GM20431 (cell line): ENCODE data around the gene POLN.
"Not testable (repeated sequence)": the region's sequence is repeated elsewhere in the genome, so short reads cannot be mapped to it uniquely, and the experiment has no call there.

Source experiments
- in situ Hi-C: fragments of 300-500 bp; cut with MseI, MboI; formaldehyde crosslinking; loops from one replicate; pipeline ENCODE4 v1.15.0; 2020; ENCODE audit warnings: low sequenced_read_pairs; ENCODE audit not compliant: unreplicated experiment

Gene POLN

GRCh38 chr4:2275546-2276251, 33.8 kb upstream of the POLN start:
- in situ Hi-C loops, result no loop called here

GRCh38 chr4:2275044-2275397, 33.1 kb upstream of the POLN start:
- in situ Hi-C loops, result not testable (repeated sequence)

- in situ Hi-C loops, result no loop called here
Observed at GRCh38 chr4:2274320-2275043, 32.6 kb upstream of the POLN start.

- in situ Hi-C loops, result no loop called here
Observed at GRCh38 chr4:2273657-2274319, 31.9 kb upstream of the POLN start.

- in situ Hi-C loops, result no loop called here
Observed at GRCh38 chr4:2273221-2273620, 31.3 kb upstream of the POLN start.

GRCh38 chr4:2272828-2273120, 30.9 kb upstream of the POLN start:
- in situ Hi-C loops, result no loop called here

GRCh38 chr4:2272026-2272827, 30.3 kb upstream of the POLN start:
- in situ Hi-C loops, result no loop called here

- in situ Hi-C loops, result no loop called here
Observed at GRCh38 chr4:2271279-2272025, 29.5 kb upstream of the POLN start.

- in situ Hi-C loops, result no loop called here
Observed at GRCh38 chr4:2270341-2271165, 28.6 kb upstream of the POLN start.

GRCh38 chr4:2269618-2270163, 27.8 kb upstream of the POLN start:
- in situ Hi-C loops, result no loop called here

- in situ Hi-C loops, result no loop called here
Observed at GRCh38 chr4:2269206-2269531, 27.2 kb upstream of the POLN start.

GRCh38 chr4:2268357-2269205, 26.7 kb upstream of the POLN start:
- in situ Hi-C loops, result no loop called here

GRCh38 chr4:2267841-2268240, 25.9 kb upstream of the POLN start:
- in situ Hi-C loops, result no loop called here

- in situ Hi-C loops, result no loop called here
Observed at GRCh38 chr4:2267320-2267811, 25.4 kb upstream of the POLN start.

GRCh38 chr4:2266821-2267220, 24.9 kb upstream of the POLN start:
- in situ Hi-C loops, result no loop called here

- in situ Hi-C loops, result no loop called here
Observed at GRCh38 chr4:2266181-2266580, 24.3 kb upstream of the POLN start.

- in situ Hi-C loops, result no loop called here
Observed at GRCh38 chr4:2265113-2266110, 23.5 kb upstream of the POLN start.
